Tibial nerve (tissue), 4 donors: ENCODE data around the gene TRIM34. TPM values are rescaled to one million over a fixed set of nuclear protein-coding genes. Genes with fewer than 3 reads are reported as not detected.
"Not testable (repeated sequence)": the region's sequence is repeated elsewhere in the genome, so short reads cannot be mapped to it uniquely, and the experiment has no call there.

Experiments used
- DNase-seq, 2 donors: peaks; one replicate each; pipeline ENCODE4 v3.0.0-alpha.2; 2019; ENCODE audit warnings: low spot score in 2 of 2
- H3K27ac ChIP-seq, 4 donors: fragments of 200-600 bp; sonication (generic) in 3 of 4; one replicate each; pipeline ENCODE4 v1.5.1; 2017 to 2019; ENCODE audit warnings: mild to moderate bottlenecking in 1 of 4
- H3K27me3 ChIP-seq, 2 donors: fragments of 200-600 bp; sonication (generic) in 1 of 2; one replicate each; pipeline versions ENCODE4 v1.5.1 to v1.6.0; 2017 to 2019
- H3K36me3 ChIP-seq, 3 donors: fragments of 200-600 bp; sonication (generic); one replicate each; pipeline ENCODE4 v1.5.1; 2018 to 2019
- H3K4me1 ChIP-seq, 4 donors: fragments of 200-600 bp; sonication (generic) in 3 of 4; one replicate each; pipeline ENCODE4 v1.5.1; 2017 to 2019
- H3K4me3 ChIP-seq, 4 donors: fragments of 200-600 bp; sonication (generic) in 3 of 4; one replicate each; pipeline ENCODE4 v1.5.1; 2017 to 2019; ENCODE audit warnings: mild to moderate bottlenecking in 1 of 4, moderate library complexity in 1 of 4
- H3K9me3 ChIP-seq, 4 donors: fragments of 200-600 bp; sonication (generic) in 3 of 4; one replicate each; pipeline ENCODE4 v1.5.1; 2017 to 2019
- EP300 ChIP-seq, 2 donors: sonication (generic); formaldehyde crosslinking; IDR thresholded peaks; one replicate each; pipeline ENCODE4 v1.6.1; 2017; ENCODE audit warnings: antibody characterized with exemption in 2 of 2, mild to moderate bottlenecking in 1 of 2
- POLR2A ChIP-seq, 2 donors: fragments of 450-650 bp; IDR thresholded peaks; one replicate each; pipeline ENCODE4 v1.6.1; 2017; ENCODE audit warnings: antibody characterized with exemption in 2 of 2, mild to moderate bottlenecking in 2 of 2, moderate library complexity in 2 of 2
- WGBS, 2 donors: methylation state at CpG; one replicate each; pipeline ENCODE4 v1.1.5; 2018; 5-methylcytosine and 5-hydroxymethylcytosine counted together
- total RNA-seq, 4 donors: library from RNA; depleted of rRNA; stranded (reverse); fragments of >200 nt; gene quantifications; one replicate each; pipeline ENCODE4 v1.1.0, GENCODE V29; 2016
- TF ChIP-seq, protein P1 (sequence below), 5 experiments: fragments of 200-600 bp in 3 of 5; fragments of 450-650 bp in 2 of 5; sonication (generic) in 3 of 5; IDR thresholded peaks; one replicate each; pipeline ENCODE4 v1.5.1; 2016 to 2019; ENCODE audit warnings: antibody characterized with exemption in 5 of 5, mild to moderate bottlenecking in 3 of 5, moderate library complexity in 2 of 5

TRIM34 gene
- total RNA-seq, 4 donors from 2014 or later = 2.2 to 6.1 (median 3.1) TPM

DNA sequence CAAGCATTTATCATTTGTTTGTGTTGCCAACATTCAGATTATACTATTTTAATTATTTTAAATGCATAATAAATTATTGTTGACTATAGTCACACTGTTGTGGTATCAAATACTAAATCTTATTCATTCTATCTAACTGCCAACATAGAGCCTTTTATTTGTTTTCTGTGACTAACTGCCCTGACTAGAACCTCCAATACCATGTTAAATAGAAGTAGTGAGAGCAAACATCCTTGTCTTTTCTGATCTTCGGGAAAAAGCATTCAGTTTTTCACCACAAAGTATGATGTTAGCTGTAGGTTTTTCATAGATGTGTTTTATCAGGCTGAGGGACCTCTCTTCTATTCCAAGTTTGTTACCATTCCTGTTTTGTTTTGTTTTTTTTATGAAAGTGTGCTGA, 15.2 kb downstream of the TRIM34 start:
- WGBS, 2 donors = 84 to 86% methylated on average over 1 of the region's 1 CpG
- peaks cover 0 to 5% (median 0%) of the 10 kb centered on the region in 4 donors for H3K9me3 ChIP-seq
- H3K36me3 ChIP-seq = peaks cover 0 to 99% (median 7%) of the 10 kb centered on the region in 3 donors
- H3K27me3 ChIP-seq = no peaks in the 10 kb centered on the region
- no peaks in the 10 kb centered on the region for H3K4me1 ChIP-seq
- TF ChIP-seq, protein P1, sequence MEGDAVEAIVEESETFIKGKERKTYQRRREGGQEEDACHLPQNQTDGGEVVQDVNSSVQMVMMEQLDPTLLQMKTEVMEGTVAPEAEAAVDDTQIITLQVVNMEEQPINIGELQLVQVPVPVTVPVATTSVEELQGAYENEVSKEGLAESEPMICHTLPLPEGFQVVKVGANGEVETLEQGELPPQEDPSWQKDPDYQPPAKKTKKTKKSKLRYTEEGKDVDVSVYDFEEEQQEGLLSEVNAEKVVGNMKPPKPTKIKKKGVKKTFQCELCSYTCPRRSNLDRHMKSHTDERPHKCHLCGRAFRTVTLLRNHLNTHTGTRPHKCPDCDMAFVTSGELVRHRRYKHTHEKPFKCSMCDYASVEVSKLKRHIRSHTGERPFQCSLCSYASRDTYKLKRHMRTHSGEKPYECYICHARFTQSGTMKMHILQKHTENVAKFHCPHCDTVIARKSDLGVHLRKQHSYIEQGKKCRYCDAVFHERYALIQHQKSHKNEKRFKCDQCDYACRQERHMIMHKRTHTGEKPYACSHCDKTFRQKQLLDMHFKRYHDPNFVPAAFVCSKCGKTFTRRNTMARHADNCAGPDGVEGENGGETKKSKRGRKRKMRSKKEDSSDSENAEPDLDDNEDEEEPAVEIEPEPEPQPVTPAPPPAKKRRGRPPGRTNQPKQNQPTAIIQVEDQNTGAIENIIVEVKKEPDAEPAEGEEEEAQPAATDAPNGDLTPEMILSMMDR (IDR thresholded peaks at IDR 0.05) = no peak
- TF ChIP-seq EP300 (IDR thresholded peaks at IDR 0.05) (no peak), POLR2A (IDR thresholded peaks at IDR 0.05) (no peak)
- no peak for DNase-seq
- H3K4me3 ChIP-seq = no peak overlapping the region
- no peak overlapping the region for H3K27ac ChIP-seq

DNA sequence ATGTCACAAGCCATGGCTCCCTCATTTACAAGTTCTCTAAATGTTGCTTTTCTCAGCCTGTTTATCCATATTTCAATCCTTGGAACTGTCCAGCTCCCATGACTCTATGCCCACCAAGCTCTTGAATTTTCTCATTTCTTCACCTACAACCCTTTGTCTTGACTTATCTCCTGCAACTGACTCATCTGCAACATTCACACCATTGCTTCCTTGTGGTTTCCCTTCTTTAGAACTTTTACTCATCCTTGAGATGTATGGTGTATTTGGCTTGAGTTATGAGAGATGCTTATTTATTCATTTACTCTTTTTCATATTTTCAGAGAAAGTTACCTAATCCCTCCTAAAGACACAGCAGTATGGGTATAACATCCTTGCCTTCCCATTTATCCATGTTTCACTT, 18.8 kb downstream of the TRIM34 start:
- Histone ChIP-seq H3K4me3 (no peak overlapping the region), H3K9me3 (peaks cover 0 to 5% (median 0%) of the 10 kb centered on the region in 4 donors), H3K27me3 (no peaks in the 10 kb centered on the region), H3K36me3 (peaks cover 0 to 67% (median 7%) of the 10 kb centered on the region in 3 donors), H3K4me1 (no peaks in the 10 kb centered on the region), H3K27ac (no peak overlapping the region)
- DNase-seq = no peak
- TF ChIP-seq POLR2A (IDR thresholded peaks at IDR 0.05) (no peak), EP300 (IDR thresholded peaks at IDR 0.05) (no peak)
- TF ChIP-seq, protein P1 (IDR thresholded peaks at IDR 0.05) = no peak

GRCh38 chr11:5646139-5646538, 21.3 kb downstream of the TRIM34 start:
- DNase-seq = no peak
- TF ChIP-seq POLR2A (IDR thresholded peaks at IDR 0.05) (no peak), EP300 (IDR thresholded peaks at IDR 0.05) (no peak)
- TF ChIP-seq, protein P1 (IDR thresholded peaks at IDR 0.05) = no peak
- no peaks in the 10 kb centered on the region for H3K4me1 ChIP-seq
- WGBS, 2 donors = 86 to 88% methylated on average over 3 of the region's 3 CpGs
- no peaks in the 10 kb centered on the region for H3K9me3 ChIP-seq
- peaks cover 0 to 44% (median 7%) of the 10 kb centered on the region in 3 donors for H3K36me3 ChIP-seq
- H3K27ac ChIP-seq = no peak overlapping the region
- H3K27me3 ChIP-seq = no peaks in the 10 kb centered on the region
- H3K4me3 ChIP-seq = no peak overlapping the region

- Histone ChIP-seq H3K27me3 (no peaks in the 10 kb centered on the region), H3K36me3 (peaks cover 0 to 14% (median 0%) of the 10 kb centered on the region in 3 donors), H3K4me3 (no peak overlapping the region), H3K4me1 (no peaks in the 10 kb centered on the region), H3K9me3 (peaks cover 0 to 15% (median 4%) of the 10 kb centered on the region in 4 donors), H3K27ac (no peak overlapping the region)
- no peak for TF ChIP-seq POLR2A (IDR thresholded peaks at IDR 0.05)
- TF ChIP-seq, protein P1 (IDR thresholded peaks at IDR 0.05) = no peak
- TF ChIP-seq EP300 (IDR thresholded peaks at IDR 0.05) = no peak
- DNase-seq = no peak
- 96% methylated on average over 4 of the region's 4 CpGs for WGBS, 2 donors
Observed at GRCh38 chr11:5655474-5655873, 30.7 kb downstream of the TRIM34 start.

DNA sequence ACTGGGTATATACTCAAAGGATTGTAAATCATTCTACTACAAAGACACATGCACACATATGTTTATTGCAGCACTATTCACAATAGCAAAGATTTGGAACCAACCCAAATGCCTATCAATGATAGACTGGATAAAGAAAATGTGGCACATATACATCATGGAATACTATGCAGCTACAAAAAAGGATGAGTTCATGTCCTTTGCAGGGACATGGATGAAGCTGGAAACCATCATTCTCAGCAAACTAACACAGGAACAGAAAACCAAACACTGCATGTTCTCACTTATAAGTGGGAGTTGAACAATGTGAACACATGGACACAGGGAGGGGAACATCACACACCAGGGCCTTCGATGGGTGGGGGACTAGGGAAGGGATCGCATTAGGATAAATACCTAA, 32.2 kb downstream of the TRIM34 start:
- WGBS, 2 donors = 95% methylated on average over 2 of the region's 2 CpGs
- Histone ChIP-seq H3K9me3 (peaks cover 0 to 11% (median 4%) of the 10 kb centered on the region in 4 donors), H3K36me3 (peaks cover 0 to 12% (median 0%) of the 10 kb centered on the region in 3 donors)
- not testable (repeated sequence) for H3K4me1 ChIP-seq, H3K4me3 ChIP-seq, H3K27ac ChIP-seq, H3K27me3 ChIP-seq, DNase-seq

DNA sequence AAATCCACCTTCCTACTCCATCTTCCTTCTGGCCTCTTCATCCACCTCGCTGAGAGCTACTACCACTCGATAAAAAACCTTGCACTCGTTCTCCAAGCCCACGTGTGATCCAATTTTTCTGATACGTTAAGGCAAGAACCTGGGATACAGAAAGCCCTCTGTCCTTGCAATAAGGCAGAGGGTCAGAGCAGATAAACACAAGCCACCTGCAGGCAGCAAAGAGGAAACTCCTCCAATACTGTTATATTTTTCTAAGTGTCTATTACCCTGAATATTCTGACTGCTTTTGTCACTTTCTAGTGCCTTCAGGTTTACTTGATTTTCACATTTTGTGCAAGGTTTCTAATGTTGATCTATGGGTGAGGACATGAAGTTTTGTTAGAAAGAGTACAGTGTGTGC, 33.5 kb downstream of the TRIM34 start:
- TF ChIP-seq EP300 (IDR thresholded peaks at IDR 0.05) (no peak), POLR2A (IDR thresholded peaks at IDR 0.05) (no peak)
- TF ChIP-seq, protein P1 (IDR thresholded peaks at IDR 0.05) = no peak
- H3K27me3 ChIP-seq = no peaks in the 10 kb centered on the region
- DNase-seq = no peak
- H3K4me1 ChIP-seq = no peaks in the 10 kb centered on the region
- H3K9me3 ChIP-seq = peaks cover 0 to 4% (median 0%) of the 10 kb centered on the region in 4 donors
- H3K36me3 ChIP-seq = peaks cover 0 to 25% (median 0%) of the 10 kb centered on the region in 3 donors
- no peak overlapping the region for H3K4me3 ChIP-seq
- no peak overlapping the region for H3K27ac ChIP-seq
- 88 to 91% methylated on average over 5 of the region's 5 CpGs for WGBS, 2 donors
